ENCODE results near the gene MOK.
A peak's percentile ranks its signal among the peaks of the same experiment; 100 is the strongest.
"Not testable (repeated sequence)": the region's sequence is repeated elsewhere in the genome, so short reads cannot be mapped to it uniquely, and the experiment has no call there.

The MOK gene

GRCh38 chr14:102304611-102305506 lies at the start of gene MOK:
TSS of gene MOK (minus strand) at chr14:102305164. CDS start at chr14:102304968, 196 bp downstream.
- peak; percentile 94 for DNase-seq

- DNase-seq: no peak
Measured at GRCh38 chr14:102353126-102353619, 48.2 kb upstream of the MOK start.

DNA sequence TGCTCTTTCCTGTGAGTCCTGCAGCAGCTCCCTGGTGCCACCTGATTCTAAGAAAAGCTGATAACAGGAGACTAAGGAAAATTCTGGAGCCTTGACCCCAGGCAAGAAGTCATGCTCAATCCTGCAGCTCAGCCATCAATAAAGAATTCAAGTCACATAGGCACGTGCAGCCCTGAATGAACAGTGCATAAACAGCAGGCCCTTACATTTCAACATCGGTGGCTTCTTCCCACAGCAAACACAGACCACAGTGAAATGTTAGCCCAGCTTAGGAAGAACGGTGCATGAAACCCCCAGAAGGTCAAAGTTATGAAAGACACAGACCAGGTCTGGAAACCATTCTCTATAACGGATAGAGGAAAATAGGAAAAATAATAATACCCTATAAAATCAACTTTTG lies 47.2 kb upstream of the MOK start:
- no peak for DNase-seq

DNA sequence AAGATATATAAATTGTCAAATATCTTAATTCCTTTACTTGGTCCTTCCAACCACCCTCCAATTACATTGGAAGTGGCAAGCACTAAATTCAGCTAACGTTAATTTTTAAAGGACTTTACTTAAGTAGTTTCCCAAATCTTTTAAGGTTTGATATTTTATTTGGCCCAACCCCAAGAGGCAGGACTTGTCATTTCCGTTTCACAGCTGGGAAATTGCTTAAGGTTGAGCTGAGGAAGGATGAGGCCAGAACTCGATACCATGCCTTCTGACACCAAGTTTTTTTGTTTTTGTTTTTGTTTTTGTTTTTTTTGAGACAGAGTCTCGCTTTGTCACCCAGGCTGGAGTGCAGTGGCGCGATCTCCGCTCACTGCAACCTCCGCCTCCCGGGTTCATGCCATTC lies 46.6 kb upstream of the MOK start:
- not testable (repeated sequence) for DNase-seq

DNA sequence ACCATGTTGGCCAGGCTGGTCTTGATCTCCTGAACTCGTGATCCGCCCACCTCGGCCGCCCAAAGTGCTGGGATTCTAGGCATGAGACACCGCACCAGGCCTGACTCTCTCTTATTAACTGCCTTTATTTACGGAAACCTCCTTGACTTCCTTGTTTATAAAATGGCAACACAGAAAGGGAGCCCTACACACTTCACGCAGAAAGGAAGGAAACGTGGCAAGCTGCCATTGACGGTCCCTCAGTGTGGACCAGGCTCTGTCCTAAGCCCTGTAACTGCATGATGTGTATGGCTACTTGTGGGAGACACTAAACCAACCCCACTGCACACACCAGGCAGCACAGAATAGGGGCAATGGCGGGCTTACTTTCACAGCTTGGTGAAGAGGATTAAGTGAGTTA lies 46.1 kb upstream of the MOK start:
- no peak for DNase-seq

GRCh38 chr14:102348376-102348775 lies 43.4 kb upstream of the MOK start:
- no peak for DNase-seq

DNA sequence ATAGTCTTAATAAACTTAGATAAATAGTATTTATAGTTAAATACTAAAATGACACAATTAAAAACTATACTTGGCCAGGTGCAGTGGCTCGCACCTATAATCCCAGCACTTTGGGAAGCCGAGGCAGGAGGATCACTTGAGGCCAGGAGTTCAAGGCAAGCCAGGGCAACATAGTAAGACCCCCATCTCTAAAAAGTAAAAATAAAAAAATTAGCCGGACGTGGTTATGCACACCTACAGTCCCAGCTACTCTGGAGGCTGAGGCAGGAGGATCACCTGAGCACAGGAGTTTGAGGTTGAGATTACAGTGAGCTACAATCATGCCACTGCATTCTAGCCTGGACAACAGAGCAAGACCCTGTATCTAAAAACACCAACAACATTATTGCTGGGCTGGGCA lies 41.7 kb upstream of the MOK start:
- no peak for DNase-seq

GRCh38 chr14:102345232-102345631 lies 40.3 kb upstream of the MOK start:
- DNase-seq: no peak

DNA sequence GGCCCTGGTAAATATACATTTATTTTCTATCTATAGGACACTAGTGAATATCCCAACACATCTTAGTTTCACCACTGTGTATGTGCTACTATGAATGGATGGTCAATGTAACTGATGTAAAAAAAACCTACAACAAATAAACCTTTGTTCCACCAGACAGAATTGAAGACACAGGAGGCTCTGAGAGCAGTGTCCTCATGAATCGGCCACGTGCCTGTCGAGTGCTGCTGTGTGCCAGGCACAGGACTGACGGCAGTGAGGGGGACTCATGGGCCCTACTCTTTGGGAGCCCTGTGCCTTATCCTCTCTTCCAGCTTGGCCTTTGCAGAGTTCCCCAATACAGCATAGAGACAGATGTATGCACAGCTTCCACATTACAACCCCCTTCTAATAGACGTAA lies 39.5 kb upstream of the MOK start:
- DNase-seq: no peak

- no peak for DNase-seq
Measured at GRCh38 chr14:102344084-102344483, 39.1 kb upstream of the MOK start.

- no peak for DNase-seq
Measured at GRCh38 chr14:102342238-102342637, 37.3 kb upstream of the MOK start.

- DNase-seq: no peak
Measured at GRCh38 chr14:102341566-102341965, 36.6 kb upstream of the MOK start.

DNA sequence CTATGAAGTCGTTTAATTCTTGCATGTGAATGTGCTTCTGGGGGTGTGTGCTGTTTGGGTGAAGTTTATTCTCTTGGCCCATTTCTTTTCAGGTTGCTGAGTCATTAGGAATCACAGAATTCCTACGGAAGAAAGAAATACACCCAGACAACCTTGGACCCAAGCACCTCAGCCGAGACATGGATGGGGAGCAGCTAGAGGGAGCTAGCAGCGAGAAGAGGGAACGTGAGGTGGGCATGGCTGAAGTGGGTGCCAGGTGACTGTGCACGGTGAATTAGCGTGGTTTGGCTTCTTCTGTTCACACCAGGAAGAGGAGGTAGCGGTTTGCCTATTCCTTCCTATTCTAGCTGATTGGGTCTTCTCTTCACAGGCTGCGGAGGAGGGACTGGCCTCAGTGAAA lies 33.8 kb upstream of the MOK start:
- DNase-seq: no peak

DNA sequence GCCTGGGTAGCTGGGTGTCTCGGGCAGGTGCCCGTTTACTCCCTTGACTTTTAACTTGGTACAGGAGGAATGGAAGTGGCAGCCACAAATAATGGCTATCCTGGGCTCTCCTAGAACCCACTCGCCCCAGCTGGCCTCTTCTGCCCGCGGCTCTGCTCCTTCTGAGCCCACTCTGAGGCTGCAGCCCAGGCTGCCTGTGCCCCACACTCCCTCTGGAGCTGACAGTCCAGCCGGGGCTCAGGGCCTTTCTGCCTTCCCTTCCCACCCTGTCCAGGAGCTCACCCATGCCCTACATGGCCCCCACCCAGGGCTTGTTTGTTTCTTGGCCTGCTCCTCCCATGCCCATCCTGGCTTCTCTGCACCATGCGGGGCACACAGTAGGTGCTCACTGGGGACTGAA lies 30.2 kb upstream of the MOK start:
- DNase-seq: no peak

DNA sequence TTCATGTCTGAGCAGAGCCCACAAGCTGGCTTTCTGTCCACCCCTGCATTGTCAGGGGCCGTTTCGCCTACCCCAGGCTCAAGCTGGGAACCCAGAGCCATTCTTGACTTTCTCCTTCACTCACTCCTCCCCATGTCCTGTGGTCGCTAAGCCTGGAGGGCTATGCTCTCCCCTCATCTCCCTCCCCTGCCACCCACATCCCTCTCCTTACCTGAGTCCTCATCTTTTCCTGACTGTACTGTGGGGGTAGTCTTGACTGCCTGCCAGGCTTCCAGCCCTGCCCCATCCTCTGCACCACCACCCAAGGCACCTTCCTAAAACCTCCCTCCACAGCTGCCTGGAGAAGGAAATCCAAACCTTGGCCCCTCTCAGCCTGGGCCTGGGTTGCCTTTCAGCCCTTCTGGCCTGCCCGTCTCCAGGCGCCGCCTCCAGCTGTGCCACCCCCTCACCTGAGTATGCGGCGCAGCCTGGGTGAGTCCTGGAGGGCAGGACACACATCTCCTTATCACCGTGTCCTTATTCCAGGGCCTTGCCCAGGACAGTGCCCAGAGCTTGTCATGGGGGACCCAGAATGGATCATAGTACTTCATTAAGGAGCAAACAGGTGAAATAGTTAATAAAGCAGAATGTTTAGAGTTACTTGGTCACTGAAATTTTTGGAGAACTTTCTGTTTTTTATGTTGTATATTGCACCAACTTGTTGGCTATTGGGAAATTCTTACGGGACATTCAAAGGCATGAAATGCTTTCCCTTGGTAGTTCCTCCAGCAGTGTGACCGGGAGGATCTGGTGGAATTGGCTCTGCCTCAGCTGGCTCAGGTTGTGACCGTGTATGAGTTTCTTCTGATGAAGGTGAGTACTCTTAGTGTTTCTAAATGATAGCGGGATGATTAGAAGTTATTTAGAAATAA lies 29.1 kb upstream of the MOK start:
- DNase-seq: no peak

- no peak for DNase-seq
Measured at GRCh38 chr14:102333390-102333789, 28.4 kb upstream of the MOK start.

DNA sequence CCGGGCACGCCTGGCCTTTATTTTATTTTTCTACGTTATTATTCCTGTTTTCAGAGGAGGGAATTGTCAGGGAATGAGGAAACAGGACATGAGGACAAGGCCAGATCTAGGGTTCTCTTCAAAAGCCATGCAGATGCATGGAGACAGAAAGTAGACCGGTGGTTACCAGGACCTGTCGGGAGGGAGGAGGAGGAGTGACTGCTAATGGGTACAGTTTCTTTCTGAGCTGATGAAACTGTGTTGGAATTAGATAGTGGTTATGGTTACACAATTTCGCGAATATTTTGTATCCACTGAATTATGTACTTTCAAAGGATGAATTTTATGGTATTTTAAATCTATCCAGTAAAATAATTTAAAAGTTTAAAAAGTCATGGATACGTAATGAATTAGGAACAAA lies 25.8 kb upstream of the MOK start:
- DNase-seq: no peak

- DNase-seq: not testable (repeated sequence)
Measured at GRCh38 chr14:102329381-102329780, 24.4 kb upstream of the MOK start.

DNA sequence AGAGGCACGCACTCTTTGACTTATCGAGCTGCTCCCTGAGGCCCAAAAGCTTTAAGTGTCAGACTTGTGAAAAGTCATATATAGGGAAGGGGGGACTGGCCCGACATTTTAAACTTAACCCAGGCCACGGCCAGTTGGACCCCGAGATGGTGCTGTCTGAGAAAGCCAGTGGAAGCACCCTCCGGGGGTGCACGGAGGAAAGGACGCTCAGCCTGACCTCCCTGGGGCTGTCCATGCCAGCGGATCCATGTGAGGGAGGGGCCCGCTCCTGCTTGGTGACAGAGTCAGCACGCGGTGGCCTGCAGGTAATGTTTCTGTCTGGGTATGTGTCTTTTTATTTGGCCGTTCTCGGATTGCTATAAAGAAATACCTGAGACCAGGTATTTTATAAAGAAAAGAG lies 21.6 kb upstream of the MOK start:
- no peak for DNase-seq

DNA sequence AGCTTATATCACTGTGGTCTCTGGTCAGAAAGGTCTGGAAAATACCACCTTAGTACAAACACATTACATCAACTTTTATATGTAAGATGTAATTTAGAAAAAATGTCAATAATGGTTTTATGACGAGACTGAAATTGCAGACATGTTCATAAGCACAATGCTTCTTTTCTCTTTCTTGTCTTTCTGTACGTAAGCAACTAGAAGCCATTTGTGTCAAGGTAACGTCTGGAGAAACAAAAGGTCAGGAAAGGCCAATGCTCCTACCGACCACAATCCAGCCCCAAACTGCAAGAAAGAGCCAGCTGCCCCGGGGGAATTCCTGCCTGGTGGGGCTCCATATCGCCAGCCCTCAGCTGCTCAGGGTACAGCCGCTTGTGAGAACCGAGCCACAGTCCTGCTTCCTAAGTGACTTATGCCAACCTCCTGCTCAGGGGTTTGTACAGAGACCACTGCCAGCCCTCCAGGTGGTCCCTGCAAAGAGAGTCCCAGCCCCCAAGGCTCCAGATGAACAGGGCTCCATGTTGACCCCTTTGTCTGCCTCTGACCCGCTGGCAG lies 20.9 kb upstream of the MOK start:
- DNase-seq: no peak

GRCh38 chr14:102323102-102323501 lies 18.1 kb upstream of the MOK start:
- DNase-seq: peak; percentile 1

DNA sequence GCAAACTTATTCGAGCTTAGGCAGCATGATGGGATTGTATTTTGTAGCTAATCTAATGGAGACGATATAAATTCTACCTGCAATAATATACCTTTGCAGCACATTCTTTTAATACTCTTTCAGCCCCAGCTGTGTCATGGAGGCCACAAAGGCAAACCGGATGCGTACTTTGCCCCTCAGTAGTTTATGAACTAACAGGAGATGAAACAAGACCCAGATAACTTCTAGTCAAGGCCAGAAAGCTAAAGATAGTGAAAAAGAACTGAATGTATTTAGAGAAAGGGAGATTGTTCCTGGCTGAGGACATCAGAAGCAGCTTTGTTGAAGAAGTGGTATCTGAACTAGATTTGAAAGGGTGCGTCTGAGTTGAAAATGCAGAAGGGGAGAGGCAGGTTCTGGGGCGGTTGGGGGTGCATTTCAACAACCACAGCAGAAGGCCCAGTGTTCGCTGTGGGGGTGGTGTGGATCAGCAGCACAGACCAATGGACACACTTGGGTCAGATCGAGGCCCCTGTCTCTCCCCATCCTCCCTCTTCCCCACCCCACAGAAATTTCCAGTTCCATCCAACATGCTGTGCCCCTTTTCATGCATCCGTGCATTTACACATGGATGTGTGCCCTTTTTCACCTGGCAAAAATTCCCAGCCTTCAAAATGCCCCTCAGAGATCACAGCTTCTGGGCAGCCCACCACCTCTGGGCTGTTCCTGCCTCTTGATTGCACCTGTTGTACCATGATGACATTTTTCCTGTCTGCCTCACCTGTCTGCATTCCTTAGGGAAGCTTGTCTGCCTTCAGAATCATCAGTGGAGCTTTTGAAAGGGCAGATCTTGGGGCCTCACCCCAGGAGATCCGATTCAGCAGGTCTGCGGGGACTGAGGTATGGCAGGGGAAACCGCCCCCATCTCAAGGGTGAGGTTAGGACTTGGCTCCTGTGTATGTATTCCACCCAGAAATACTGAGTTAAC lies 16.8 kb upstream of the MOK start:
- no peak for DNase-seq

Data from NCI-H1105 treated with DMSO at 0.1 percent for 48 hours (cell line).